ENCODE results near the gene CNOT4. TPM values are rescaled to one million over a fixed set of nuclear protein-coding genes. Genes with fewer than 3 reads are reported as not detected.

Gene CNOT4
- total RNA-seq, 1 experiment from 2014 or later = 26.0 TPM

GRCh38 chr7:135333946-135334345, 176.0 kb downstream of the CNOT4 start:
- no peak overlapping the region for H3K4me3 Mint-ChIP-seq (ENCODE audit: low read depth, unreplicated experiment)
- no peak overlapping the region for H3K27ac Mint-ChIP-seq (ENCODE audit: unreplicated experiment)
- H3K4me1 Mint-ChIP-seq (ENCODE audit: low read depth, unreplicated experiment) = peaks cover 8% of the 10 kb centered on the region
- H3K9me3 Mint-ChIP-seq (ENCODE audit: low read depth, unreplicated experiment) = no peaks in the 10 kb centered on the region
- DNase-seq = no peak
- BruUV-seq (replicated peaks) = no TSS peak
- peaks cover 5% of the 10 kb centered on the region for H3K36me3 Mint-ChIP-seq (ENCODE audit: insufficient read depth, unreplicated experiment)
- CTCF ChIA-PET = no interaction called here
- H3K27me3 Mint-ChIP-seq (ENCODE audit: unreplicated experiment) = peaks cover 18% of the 10 kb centered on the region
- intact Hi-C loops (cut with micrococcal nuclease; ENCODE audit: unreplicated experiment) = no loop called here
- no peak for TF ChIP-seq CTCF (IDR thresholded peaks at IDR 0.05; ENCODE audit: unreplicated experiment)

- Mint-ChIP-seq H3K36me3 (ENCODE audit: insufficient read depth, unreplicated experiment) (peaks cover 5% of the 10 kb centered on the region), H3K27ac (ENCODE audit: unreplicated experiment) (no peak overlapping the region), H3K9me3 (ENCODE audit: low read depth, unreplicated experiment) (no peaks in the 10 kb centered on the region), H3K4me1 (ENCODE audit: low read depth, unreplicated experiment) (peaks cover 8% of the 10 kb centered on the region), H3K4me3 (ENCODE audit: low read depth, unreplicated experiment) (no peak overlapping the region), H3K27me3 (ENCODE audit: unreplicated experiment) (peaks cover 25% of the 10 kb centered on the region)
- BruUV-seq (replicated peaks) = no TSS peak
- intact Hi-C loops (cut with micrococcal nuclease; ENCODE audit: unreplicated experiment) = no loop called here
- TF ChIP-seq CTCF (IDR thresholded peaks at IDR 0.05; ENCODE audit: unreplicated experiment) = no peak
- CTCF ChIA-PET = no interaction called here
- no peak for DNase-seq
These were observed 176.7 kb downstream of the CNOT4 start for GRCh38 chr7:135333200-135333599.

GRCh38 chr7:135330088-135330487, 179.8 kb downstream of the CNOT4 start:
- H3K4me3 Mint-ChIP-seq (ENCODE audit: low read depth, unreplicated experiment) = no peak overlapping the region
- CTCF ChIA-PET = interaction anchor here (0.6 kb wide), 1 partner anchor 595 kb away, joined by 4 read pairs; no protein-coding TSS in a partner anchor
- no TSS peak for BruUV-seq (replicated peaks)
- H3K9me3 Mint-ChIP-seq (ENCODE audit: low read depth, unreplicated experiment) = no peaks in the 10 kb centered on the region
- no peak overlapping the region for H3K27ac Mint-ChIP-seq (ENCODE audit: unreplicated experiment)
- peaks cover 18% of the 10 kb centered on the region for H3K27me3 Mint-ChIP-seq (ENCODE audit: unreplicated experiment)
- peaks cover under 1% of the 10 kb centered on the region for H3K36me3 Mint-ChIP-seq (ENCODE audit: insufficient read depth, unreplicated experiment)
- intact Hi-C loops (cut with micrococcal nuclease; ENCODE audit: unreplicated experiment) = no loop called here
- no peak for TF ChIP-seq CTCF (IDR thresholded peaks at IDR 0.05; ENCODE audit: unreplicated experiment)
- no peak for DNase-seq
- peaks cover 3% of the 10 kb centered on the region for H3K4me1 Mint-ChIP-seq (ENCODE audit: low read depth, unreplicated experiment)

- no peak overlapping the region for H3K4me3 Mint-ChIP-seq (ENCODE audit: low read depth, unreplicated experiment)
- H3K4me1 Mint-ChIP-seq (ENCODE audit: low read depth, unreplicated experiment) = no peaks in the 10 kb centered on the region
- no peak for DNase-seq
- H3K36me3 Mint-ChIP-seq (ENCODE audit: insufficient read depth, unreplicated experiment) = no peaks in the 10 kb centered on the region
- TF ChIP-seq CTCF (IDR thresholded peaks at IDR 0.05; ENCODE audit: unreplicated experiment) = no peak
- H3K27me3 Mint-ChIP-seq (ENCODE audit: unreplicated experiment) = peaks cover 18% of the 10 kb centered on the region
- BruUV-seq (replicated peaks) = no TSS peak
- intact Hi-C loops (cut with micrococcal nuclease; ENCODE audit: unreplicated experiment) = no loop called here
- CTCF ChIA-PET = no interaction called here
- H3K27ac Mint-ChIP-seq (ENCODE audit: unreplicated experiment) = no peak overlapping the region
- H3K9me3 Mint-ChIP-seq (ENCODE audit: low read depth, unreplicated experiment) = no peaks in the 10 kb centered on the region
These were observed 181.4 kb downstream of the CNOT4 start for GRCh38 chr7:135328526-135328925.

Data from Calu3 (cell line).